ENCODE measurements around the gene HOXA7. TPM values are rescaled to one million over a fixed set of nuclear protein-coding genes. Genes with fewer than 3 reads are reported as not detected.

The HOXA7 gene
- polyA plus RNA-seq, 1 of the 3 experiments (the other 2 are of a cell fraction), result not detected

GRCh38 chr7:27197137-27198042 lies 40.9 kb upstream of the HOXA7 start:
- no peak for TF ChIP-seq NFIC (IDR thresholded peaks at IDR 0.05; ENCODE audit: borderline replicate concordance)
- TF ChIP-seq EZH2phosphoT487 (IDR thresholded peaks at IDR 0.05; ENCODE audit: borderline replicate concordance, low read depth), result peak; percentile 56
- no peak for TF ChIP-seq MEF2A (IDR thresholded peaks at IDR 0.05; ENCODE audit: borderline replicate concordance, low read depth)
- no peak for TF ChIP-seq FOXJ3 (CRISPR knock-in tag; IDR thresholded peaks at IDR 0.05)
- no peak for TF ChIP-seq RXRA (IDR thresholded peaks at IDR 0.05; ENCODE audit: borderline replicate concordance, low read depth)
- H3K4me3 ChIP-seq (ENCODE audit: low read depth in 2 of 2, low read length in 1 of 2), result no peak overlapping the region
- no peaks in the 10 kb centered on the region for H3K9me2 ChIP-seq
- no peak overlapping the region for H3K4me2 ChIP-seq
- H3K9ac ChIP-seq, result no peak overlapping the region
- H3K79me2 ChIP-seq (ENCODE audit: insufficient read depth), result no peaks in the 10 kb centered on the region
- no peaks in the 10 kb centered on the region for H3K36me3 ChIP-seq (replicated peaks in 1 of 2; ENCODE audit: control insufficient read depth in 1 of 2, insufficient read depth in 2 of 2, low read length in 1 of 2)
- H3K9me3 ChIP-seq, result no peaks in the 10 kb centered on the region
- peaks cover 9% of the 10 kb centered on the region for H4K20me1 ChIP-seq (ENCODE audit: insufficient read depth)
- H3K4me1 ChIP-seq (ENCODE audit: control insufficient read depth in 1 of 2, insufficient read depth in 2 of 2, low read depth in 1 of 2, low read length in 1 of 2), result peaks cover 0 to 4% of the 10 kb centered on the region in 2 experiments; a peak in 1 of 4 replicates
- 21% methylated on average over 18 of the region's 18 CpGs for WGBS (ENCODE audit: low lambda C conversion rate)
- H3K27ac ChIP-seq (ENCODE audit: low read depth in 2 of 2, low read length in 1 of 2), result no peak overlapping the region
- DNase-seq, result no peak
- CTCF ChIA-PET, result interaction anchor here (0.6 to 5.2 kb wide), 5 partner anchors 13 to 823 kb away, joined by 3 to 44 read pairs (median 20); no protein-coding TSS in a partner anchor
- H2AFZ ChIP-seq (ENCODE audit: low read depth), result no peak overlapping the region
- POLR2A ChIA-PET, result no interaction called here
- H3K27me3 ChIP-seq (ENCODE audit: insufficient read depth), result peaks cover 82% of the 10 kb centered on the region
- H3F3A ChIP-seq (replicated peaks; ENCODE audit: insufficient read depth), result peaks cover 8% of the 10 kb centered on the region

- Histone ChIP-seq H3K27ac (ENCODE audit: low read depth in 2 of 2, low read length in 1 of 2) (no peak overlapping the region), H3K36me3 (replicated peaks in 1 of 2; ENCODE audit: control insufficient read depth in 1 of 2, insufficient read depth in 2 of 2, low read length in 1 of 2) (no peaks in the 10 kb centered on the region), H3K4me1 (ENCODE audit: control insufficient read depth in 1 of 2, insufficient read depth in 2 of 2, low read depth in 1 of 2, low read length in 1 of 2) (peaks cover 0 to 4% of the 10 kb centered on the region in 2 experiments; a peak in 1 of 4 replicates), H4K20me1 (ENCODE audit: insufficient read depth) (peaks cover 3% of the 10 kb centered on the region; the same call in 1 of the 2 replicates), H3K9ac (no peak overlapping the region), H2AFZ (ENCODE audit: low read depth) (no peak overlapping the region), H3K27me3 (ENCODE audit: insufficient read depth) (peaks cover 82% of the 10 kb centered on the region), H3K79me2 (ENCODE audit: insufficient read depth) (no peaks in the 10 kb centered on the region), H3K9me3 (no peaks in the 10 kb centered on the region), H3K9me2 (no peaks in the 10 kb centered on the region), H3F3A (replicated peaks; ENCODE audit: insufficient read depth) (peaks cover 8% of the 10 kb centered on the region), H3K4me2 (no peak overlapping the region; the same call in 1 of the 2 replicates), H3K4me3 (ENCODE audit: low read depth in 2 of 2, low read length in 1 of 2) (peak overlapping the region in 1 of 2 experiments; percentile 15; a peak in 1 of 4 replicates)
- peak; percentile 83 for DNase-seq
- ChIA-PET POLR2A (no interaction called here), CTCF (interaction anchor here (0.6 to 5.4 kb wide), 90 partner anchors 9 to 1281 kb away, joined by 3 to 74 read pairs (median 4); partner anchors contain the start of genes HOXA11 and HOXA5)
- no peak for TF ChIP-seq TAF1 (IDR thresholded peaks at IDR 0.05; ENCODE audit: borderline replicate concordance, low read depth, low read length)
- no peak for TF ChIP-seq TCF12 (IDR thresholded peaks at IDR 0.05)
- TF ChIP-seq NRF1 (IDR thresholded peaks at IDR 0.05; ENCODE audit: low read depth, low read length), result no peak; the same call in 1 of the 2 replicates
- peak; percentile 32 for TF ChIP-seq CHD2 (IDR thresholded peaks at IDR 0.05; ENCODE audit: low read length, partially characterized antibody)
- TF ChIP-seq GATA2 (CRISPR knock-in tag; IDR thresholded peaks at IDR 0.05), result no peak
- peak; percentile 97 for TF ChIP-seq RAD21 (IDR thresholded peaks at IDR 0.05; ENCODE audit: low read length)
- no peak for TF ChIP-seq USF1 (IDR thresholded peaks at IDR 0.05; ENCODE audit: borderline replicate concordance, low read depth)
- TF ChIP-seq RFX5 (IDR thresholded peaks at IDR 0.05; ENCODE audit: low read length), result peak; percentile 53; the same call in 1 of the 2 replicates
- peak; percentile 33 for TF ChIP-seq MXI1 (IDR thresholded peaks at IDR 0.05; ENCODE audit: low read depth, low read length)
- TF ChIP-seq CTCF (IDR thresholded peaks at IDR 0.05), result peak; percentile 99
- TF ChIP-seq SMC3 (IDR thresholded peaks at IDR 0.05; ENCODE audit: low read depth, low read length), result peak; percentile 78
- WGBS (ENCODE audit: low lambda C conversion rate), result 3% methylated on average over 6 of the region's 6 CpGs
Observed at GRCh38 chr7:27196287-27196767, 39.9 kb upstream of the HOXA7 start.

Data from SK-N-SH (cell line).